Astrocyte of the cerebellum (primary cell): ENCODE data around the gene DUOX1.

Experiments used
- DNase-seq: peaks from one replicate; pipeline ENCODE4 v3.0.0-alpha.2; 2011; ENCODE audit warnings: low read depth
- H3K4me3 ChIP-seq: 2 replicates; pipeline ENCODE4 v1.5.1; 2011; ENCODE audit warnings: mild to moderate bottlenecking, low read depth, low read length, moderate library complexity
- CTCF ChIP-seq: IDR thresholded peaks from 2 replicates; pipeline ENCODE4 v1.5.1; 2012; ENCODE audit warnings: low read length, low read depth, moderate library complexity, mild to moderate bottlenecking; ENCODE audit errors: missing control alignments
- in situ Hi-C: cut with HindIII; loops from 2 replicates; pipeline ENCODE4 v1.10.0; 2017; ENCODE audit warnings: low sequenced_read_pairs

The DUOX1 gene

GRCh38 chr15:45157974-45158373 lies 28.2 kb downstream of the DUOX1 start:
- no peak for TF ChIP-seq CTCF
- no peak overlapping the region for H3K4me3 ChIP-seq
- DNase-seq = peak; percentile 78
- in situ Hi-C loops = no loop called here

GRCh38 chr15:45161666-45162065 lies 31.9 kb downstream of the DUOX1 start:
- in situ Hi-C loops = loop anchor here (10.0 kb wide), 1 partner anchor 243 kb away; a partner anchor contains a TSS
- no peak for DNase-seq
- TF ChIP-seq CTCF = no peak
- H3K4me3 ChIP-seq = no peak overlapping the region

GRCh38 chr15:45162771-45163507 lies 33.1 kb downstream of the DUOX1 start:
- TF ChIP-seq CTCF = peak; percentile 94
- in situ Hi-C loops = loop anchor here (10.0 kb wide), 1 partner anchor 242 kb away; a partner anchor contains a TSS
- peak; percentile 68 for DNase-seq
- no peak overlapping the region for H3K4me3 ChIP-seq

- in situ Hi-C loops = loop anchor here (10.0 kb wide), 1 partner anchor 241 kb away; a partner anchor contains a TSS
- H3K4me3 ChIP-seq = no peak overlapping the region
- TF ChIP-seq CTCF = no peak
- DNase-seq = no peak
These were observed 33.7 kb downstream of the DUOX1 start for GRCh38 chr15:45163508-45163856.

- TF ChIP-seq CTCF = no peak
- no peak overlapping the region for H3K4me3 ChIP-seq
- in situ Hi-C loops = loop anchor here (10.0 kb wide), 1 partner anchor 240 kb away; a partner anchor contains a TSS
- DNase-seq = no peak
These were observed 35.1 kb downstream of the DUOX1 start for GRCh38 chr15:45164914-45165313.

- in situ Hi-C loops = loop anchor here (10.0 kb wide), 1 partner anchor 239 kb away; a partner anchor contains a TSS
- no peak overlapping the region for H3K4me3 ChIP-seq
- no peak for TF ChIP-seq CTCF
- no peak for DNase-seq
These were observed 35.7 kb downstream of the DUOX1 start for GRCh38 chr15:45165536-45165935.
